ENCODE data around the gene CTNNBL1.
A peak's percentile ranks its signal among the peaks of the same experiment; 100 is the strongest.

Gene CTNNBL1

GRCh38 chr20:37823296-37823980 is 129.6 kb downstream of the CTNNBL1 start:
- DNase-seq, result no peak

- DNase-seq, result no peak
Measured at GRCh38 chr20:37827605-37828004, 133.8 kb downstream of the CTNNBL1 start.

- no peak for DNase-seq
Measured at GRCh38 chr20:37828684-37829083, 134.9 kb downstream of the CTNNBL1 start.

GRCh38 chr20:37829128-37829527 is 135.3 kb downstream of the CTNNBL1 start:
- no peak for DNase-seq

GRCh38 chr20:37833221-37833896 is 139.5 kb downstream of the CTNNBL1 start:
- peak in 1 of 14 donors; percentile 63 for DNase-seq

GRCh38 chr20:37836926-37837325 is 143.1 kb downstream of the CTNNBL1 start:
- DNase-seq, result no peak

- no peak for DNase-seq
Measured at GRCh38 chr20:37837924-37838323, 144.1 kb downstream of the CTNNBL1 start.

GRCh38 chr20:37838769-37839431 is 145.1 kb downstream of the CTNNBL1 start:
- no peak for DNase-seq

GRCh38 chr20:37839432-37839827 is 145.6 kb downstream of the CTNNBL1 start:
- DNase-seq, result no peak

GRCh38 chr20:37839955-37840354 is 146.1 kb downstream of the CTNNBL1 start:
- DNase-seq, result no peak

GRCh38 chr20:37841389-37841788 is 147.6 kb downstream of the CTNNBL1 start:
- DNase-seq, result no peak

- no peak for DNase-seq
Measured at GRCh38 chr20:37841971-37842370, 148.1 kb downstream of the CTNNBL1 start.

- DNase-seq, result no peak
Measured at GRCh38 chr20:37845241-37845681, 151.4 kb downstream of the CTNNBL1 start.

GRCh38 chr20:37845878-37846277 is 152.0 kb downstream of the CTNNBL1 start:
- no peak for DNase-seq

GRCh38 chr20:37846573-37846972 is 152.7 kb downstream of the CTNNBL1 start:
- no peak for DNase-seq

- DNase-seq, result no peak
Measured at GRCh38 chr20:37848706-37849105, 154.9 kb downstream of the CTNNBL1 start.

- no peak for DNase-seq
Measured at GRCh38 chr20:37849156-37849555, 155.3 kb downstream of the CTNNBL1 start.

- DNase-seq, result no peak
Measured at GRCh38 chr20:37849566-37849965, 155.7 kb downstream of the CTNNBL1 start.

GRCh38 chr20:37850036-37850592 is 156.3 kb downstream of the CTNNBL1 start:
- DNase-seq, result no peak

- no peak for DNase-seq
Measured at GRCh38 chr20:37850724-37851355, 157.0 kb downstream of the CTNNBL1 start.

- DNase-seq, result no peak
Measured at GRCh38 chr20:37852666-37853065, 158.8 kb downstream of the CTNNBL1 start.

GRCh38 chr20:37853823-37854375 is 160.1 kb downstream of the CTNNBL1 start:
- no peak for DNase-seq
